IMR-90 (cell line): ENCODE results near the gene DLG5. TPM values are rescaled to one million over a fixed set of nuclear protein-coding genes. Genes with fewer than 3 reads are reported as not detected.

Experiments used
- microRNA-seq, 2 experiments: library from miRNA; stranded (forward) in 1 of 2; unstranded in 1 of 2; fragments of 10-50 nt in 1 of 2; fragments of <30 nt in 1 of 2; gene quantifications in 1 of 2; microRNA quantifications in 1 of 2; one replicate each; pipeline versions ENCODE3 to v1.1.0; 2013 to 2020; ENCODE audit not compliant: insufficient read depth in 1 of 2, insufficient read length in 1 of 2, unreplicated experiment in 1 of 2
- polyA plus RNA-seq, 3 experiments: library from polyadenylated mRNA; depleted of rRNA; stranded (reverse); fragments of >200 nt; gene quantifications; 2 replicates each; pipeline ENCODE4 v1.2.3, GENCODE V29; 2012; ENCODE audit warnings: low replicate concordance in 1 of 3
- small RNA-seq, 5 experiments: library from RNA; depleted of rRNA; stranded (forward); fragments of <200 nt; gene quantifications; one replicate each; pipeline ENCODE3, GENCODE V24; 2012
- total RNA-seq: library from RNA; depleted of rRNA; stranded (reverse); fragments of >200 nt; gene quantifications from 2 replicates; pipeline ENCODE4 v1.2.3, GENCODE V29; 2012; rRNA removed

Gene DLG5
- total and polyA plus RNA-seq, 2 of the 4 experiments (the other 2 are of a cell fraction) = 12.7 to 28.7 TPM

Small RNAs within 50 kb of the gene (microRNA-seq; reads per million reads assigned to microRNA genes)
- gene RF00017 (ENCODE audit: insufficient read depth, insufficient read length) (not detected), gene RN7SL284P (ENCODE audit: insufficient read depth, insufficient read length) (not detected), gene RNU6-1266P (ENCODE audit: insufficient read depth, insufficient read length) (not detected)

Small RNAs within 50 kb of the gene (small RNA-seq; reads per million reads assigned to genes)
- gene RF00017 (0 reads per million in 5 experiments), gene RN7SL284P (0 reads per million in 5 experiments), gene RNU6-1266P (0 to 7.2 (median 0.11) reads per million in 5 experiments)

Other genes starting within 250 kb of the DLG5 start
- 21.4 and 24.4 TPM in 2 replicates for gene POLR3A, start 102.8 kb upstream of the DLG5 start, total RNA-seq
- 11.9 TPM in 2 replicates for gene POLR3A, start 102.8 kb upstream of the DLG5 start, polyA plus RNA-seq (2012; rRNA removed)
- gene RPS24, start 107.1 kb upstream of the DLG5 start, total RNA-seq = 1,664 and 2,173 TPM in 2 replicates
- 4,072 and 4,721 TPM in 2 replicates for gene RPS24, start 107.1 kb upstream of the DLG5 start, polyA plus RNA-seq (2012; rRNA removed)